IPS DF 4.7 (cell line): ENCODE results near the gene EML2.
A peak's percentile ranks its signal among the peaks of the same experiment; 100 is the strongest.
"Not testable (repeated sequence)": the region's sequence is repeated elsewhere in the genome, so short reads cannot be mapped to it uniquely, and the experiment has no call there.

Experiments
- DNase-seq: peaks from one replicate; pipeline ENCODE4 v3.0.0-alpha.2; 2013; ENCODE audit warnings: low spot score; ENCODE audit errors: extremely low read depth

Gene EML2, protein sequence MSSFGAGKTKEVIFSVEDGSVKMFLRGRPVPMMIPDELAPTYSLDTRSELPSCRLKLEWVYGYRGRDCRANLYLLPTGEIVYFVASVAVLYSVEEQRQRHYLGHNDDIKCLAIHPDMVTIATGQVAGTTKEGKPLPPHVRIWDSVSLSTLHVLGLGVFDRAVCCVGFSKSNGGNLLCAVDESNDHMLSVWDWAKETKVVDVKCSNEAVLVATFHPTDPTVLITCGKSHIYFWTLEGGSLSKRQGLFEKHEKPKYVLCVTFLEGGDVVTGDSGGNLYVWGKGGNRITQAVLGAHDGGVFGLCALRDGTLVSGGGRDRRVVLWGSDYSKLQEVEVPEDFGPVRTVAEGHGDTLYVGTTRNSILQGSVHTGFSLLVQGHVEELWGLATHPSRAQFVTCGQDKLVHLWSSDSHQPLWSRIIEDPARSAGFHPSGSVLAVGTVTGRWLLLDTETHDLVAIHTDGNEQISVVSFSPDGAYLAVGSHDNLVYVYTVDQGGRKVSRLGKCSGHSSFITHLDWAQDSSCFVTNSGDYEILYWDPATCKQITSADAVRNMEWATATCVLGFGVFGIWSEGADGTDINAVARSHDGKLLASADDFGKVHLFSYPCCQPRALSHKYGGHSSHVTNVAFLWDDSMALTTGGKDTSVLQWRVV

DNA sequence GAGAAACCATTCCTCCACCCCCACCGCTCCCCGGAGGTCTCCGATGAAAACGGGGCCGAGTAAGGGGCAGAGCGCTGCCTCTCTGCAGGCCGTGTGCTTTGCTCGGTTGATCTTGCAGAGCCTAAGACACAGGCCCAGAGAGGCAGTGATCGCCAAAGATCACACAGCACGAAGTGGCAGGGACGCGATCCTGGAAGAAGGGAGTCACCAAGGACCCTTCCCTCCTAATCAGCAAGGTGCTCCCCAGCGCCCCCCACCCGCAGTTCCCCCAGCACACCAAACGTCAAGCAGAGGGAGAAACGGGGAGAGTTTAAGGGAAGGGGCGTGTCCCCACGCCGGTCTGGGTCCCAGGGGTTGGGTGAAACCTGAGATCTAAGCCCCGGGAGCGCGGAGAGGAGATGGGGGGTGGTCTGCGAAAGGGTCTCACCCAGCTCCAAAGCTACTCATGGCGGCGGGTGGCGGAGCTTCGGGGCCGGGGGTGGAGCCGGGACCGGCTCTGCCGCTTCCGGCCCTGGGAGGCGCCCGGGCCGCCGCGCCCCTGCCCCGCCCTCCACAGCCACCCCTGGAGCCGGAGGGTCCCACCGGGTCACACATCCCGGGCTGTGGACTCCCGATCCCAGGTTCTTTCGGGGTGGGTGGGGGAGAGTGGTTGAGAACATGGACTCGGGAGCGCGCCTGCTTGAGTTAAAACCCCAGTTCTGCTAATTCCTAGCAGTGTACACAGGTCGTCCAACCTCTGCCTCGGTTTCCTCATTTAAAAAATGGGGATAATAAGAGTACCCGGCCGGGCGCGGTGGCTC, at the start of gene EML2:
Gene EML2, minus strand, starts transcription at position 468 of the 800 bp plus-strand sequence. Its CDS starts 21 bp downstream, at position 447.
- DNase-seq: no peak

DNA sequence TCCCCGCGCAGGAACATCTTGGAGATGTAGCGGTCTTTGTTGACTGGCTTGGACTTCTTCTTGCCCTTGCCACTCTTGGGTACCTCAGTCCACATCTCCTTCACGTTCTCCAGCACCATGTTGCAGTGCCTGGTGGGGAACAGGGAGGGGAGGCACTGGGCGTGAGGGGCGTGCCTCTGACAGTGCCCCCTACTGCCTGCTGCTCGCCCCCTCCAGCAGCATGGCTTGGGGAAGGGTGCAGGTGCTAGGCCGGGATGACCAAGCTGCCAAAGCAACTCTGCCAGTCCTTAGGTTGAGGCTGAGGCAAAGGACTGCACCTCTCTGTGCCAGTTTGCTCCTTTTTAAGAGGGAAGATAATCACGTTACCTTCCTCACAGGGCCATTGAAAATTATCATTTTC, 48.4 kb upstream of the EML2 start:
- DNase-seq: no peak

DNA sequence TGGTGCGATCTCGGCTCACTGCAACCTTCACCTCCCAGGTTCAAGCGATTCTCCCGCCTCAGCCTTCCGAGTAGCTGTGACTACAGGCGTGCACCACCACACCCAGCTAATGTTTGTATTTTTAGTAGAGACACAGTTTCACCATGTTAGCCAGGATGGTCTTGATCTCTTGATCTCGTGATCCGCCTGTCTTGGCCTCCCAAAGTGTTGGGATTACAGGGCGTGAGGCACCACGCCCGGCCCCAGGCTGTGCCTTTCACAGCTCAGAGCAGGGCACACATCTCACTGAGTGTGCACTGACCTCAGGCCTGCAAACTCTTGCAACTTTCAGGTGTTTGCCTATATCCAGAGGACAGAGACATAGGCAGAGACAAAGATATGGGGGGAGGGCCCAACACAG, 45.8 kb upstream of the EML2 start:
- not testable (repeated sequence) for DNase-seq

DNA sequence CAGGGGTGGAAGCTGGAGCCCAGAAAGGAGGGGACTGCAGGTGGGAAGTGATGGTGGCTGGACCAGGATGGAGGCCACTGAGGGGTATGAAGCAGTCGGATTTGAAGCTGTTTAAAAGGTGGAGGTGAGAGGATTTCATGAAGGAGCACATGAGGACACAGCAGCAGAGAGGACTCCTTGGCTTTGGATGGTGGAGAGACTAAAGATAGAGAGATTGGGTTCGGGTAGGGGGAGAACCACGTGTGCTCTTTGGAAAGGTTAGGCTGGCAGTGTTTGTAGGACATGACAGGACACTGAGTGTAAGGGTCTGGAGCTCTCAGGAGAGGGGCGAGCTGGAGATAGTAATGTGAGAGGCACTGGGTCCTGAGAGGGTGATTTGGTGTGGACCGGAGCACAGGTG, 43.7 kb upstream of the EML2 start:
- DNase-seq: no peak

DNA sequence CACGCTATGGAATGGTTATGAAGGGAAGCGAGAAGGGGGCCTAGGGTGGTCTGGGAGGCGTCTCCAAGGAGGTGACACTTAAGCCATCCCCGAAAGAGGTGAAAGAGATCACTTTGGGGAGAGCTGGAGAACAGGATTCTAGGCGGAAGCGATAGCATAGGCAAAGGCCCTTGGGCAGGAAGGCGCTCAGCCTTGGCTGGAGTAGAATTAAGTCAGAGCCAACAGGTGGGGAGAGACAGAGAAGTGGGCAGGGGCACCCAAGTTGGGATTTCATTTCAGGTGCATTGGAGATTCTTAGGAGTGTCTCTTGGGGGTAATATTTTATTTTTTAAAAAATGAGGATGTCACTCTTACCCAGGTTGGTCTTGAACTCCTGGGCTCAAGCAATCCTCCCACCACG, 42.9 kb upstream of the EML2 start:
- DNase-seq: no peak

DNA sequence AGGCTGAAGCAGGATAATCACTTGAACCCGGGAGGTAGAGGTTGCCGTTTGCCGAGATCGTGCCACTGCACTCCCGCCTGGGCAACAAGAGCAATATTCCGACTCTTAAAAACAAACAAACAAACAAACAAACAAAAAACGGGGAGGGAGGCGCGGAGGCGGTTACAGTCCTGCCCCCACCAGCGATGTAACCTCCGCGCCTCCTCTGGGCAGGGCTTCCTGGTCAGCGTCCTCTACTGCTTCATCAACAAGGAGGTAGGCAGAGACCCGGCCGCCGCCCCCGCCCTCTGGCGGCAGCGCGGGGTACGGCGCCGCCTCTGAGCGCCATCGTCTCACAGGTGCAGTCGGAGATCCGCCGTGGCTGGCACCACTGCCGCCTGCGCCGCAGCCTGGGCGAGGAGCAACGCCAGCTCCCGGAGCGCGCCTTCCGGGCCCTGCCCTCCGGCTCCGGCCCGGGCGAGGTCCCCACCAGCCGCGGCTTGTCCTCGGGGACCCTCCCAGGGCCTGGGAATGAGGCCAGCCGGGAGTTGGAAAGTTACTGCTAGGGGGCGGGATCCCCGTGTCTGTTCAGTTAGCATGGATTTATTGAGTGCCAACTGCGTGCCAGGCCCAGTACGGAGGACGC, 42.3 kb upstream of the EML2 start:
- DNase-seq: no peak

DNA sequence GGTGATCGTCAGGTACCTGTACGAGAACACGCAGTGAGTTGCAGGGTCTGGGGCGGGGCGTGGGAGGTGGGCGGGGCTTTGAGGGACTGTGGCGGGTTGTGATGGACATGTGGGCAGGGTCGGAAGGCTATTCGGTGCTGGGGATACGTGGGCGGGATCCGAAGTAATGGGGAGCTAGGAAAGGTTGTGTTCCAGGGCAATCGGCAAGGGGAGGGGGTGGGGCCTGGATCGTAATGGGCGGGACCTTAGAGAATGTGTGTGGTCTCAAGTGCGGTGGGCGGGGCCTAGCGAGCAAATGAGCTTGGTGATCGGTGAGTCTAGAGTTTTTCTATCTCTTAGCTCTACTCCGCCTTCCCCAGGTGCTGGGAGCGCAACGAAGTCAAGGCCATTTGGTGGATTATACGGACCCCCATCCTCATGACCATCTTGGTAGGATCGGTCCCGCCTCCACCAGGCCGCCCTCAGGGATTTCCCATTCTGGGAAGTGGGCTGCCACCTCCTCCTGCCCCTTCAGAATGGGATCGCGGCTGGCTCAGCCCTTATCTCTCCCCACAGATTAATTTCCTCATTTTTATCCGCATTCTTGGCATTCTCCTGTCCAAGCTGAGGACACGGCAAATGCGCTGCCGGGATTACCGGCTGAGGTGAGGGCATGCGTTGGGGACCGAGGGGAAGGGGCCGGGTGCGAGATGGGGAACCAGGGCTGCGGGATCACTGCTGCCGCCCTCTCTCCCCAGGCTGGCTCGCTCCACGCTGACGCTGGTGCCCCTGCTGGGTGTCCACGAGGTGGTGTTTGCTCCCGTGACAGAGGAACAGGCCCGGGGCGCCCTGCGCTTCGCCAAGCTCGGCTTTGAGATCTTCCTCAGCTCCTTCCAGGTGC, 38.4 kb upstream of the EML2 start:
- peak; percentile 98 for DNase-seq

DNA sequence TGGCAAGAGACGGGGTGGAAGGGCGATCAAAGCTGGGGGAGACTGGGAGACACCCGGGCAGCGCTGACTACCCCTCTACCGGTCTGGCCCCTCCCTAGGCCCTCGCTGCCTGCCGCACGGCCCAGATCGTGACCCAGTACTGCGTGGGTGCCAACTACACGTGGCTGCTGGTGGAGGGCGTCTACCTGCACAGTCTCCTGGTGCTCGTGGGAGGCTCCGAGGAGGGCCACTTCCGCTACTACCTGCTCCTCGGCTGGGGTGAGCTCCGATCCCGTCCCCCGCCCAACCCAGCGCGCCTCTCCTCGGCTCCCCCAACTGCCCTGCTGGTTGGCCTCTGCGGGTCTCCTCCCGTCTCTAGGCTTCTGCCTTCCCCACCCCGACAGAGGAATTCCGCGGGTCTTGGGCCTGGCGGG, 37.7 kb upstream of the EML2 start:
- DNase-seq: no peak

DNA sequence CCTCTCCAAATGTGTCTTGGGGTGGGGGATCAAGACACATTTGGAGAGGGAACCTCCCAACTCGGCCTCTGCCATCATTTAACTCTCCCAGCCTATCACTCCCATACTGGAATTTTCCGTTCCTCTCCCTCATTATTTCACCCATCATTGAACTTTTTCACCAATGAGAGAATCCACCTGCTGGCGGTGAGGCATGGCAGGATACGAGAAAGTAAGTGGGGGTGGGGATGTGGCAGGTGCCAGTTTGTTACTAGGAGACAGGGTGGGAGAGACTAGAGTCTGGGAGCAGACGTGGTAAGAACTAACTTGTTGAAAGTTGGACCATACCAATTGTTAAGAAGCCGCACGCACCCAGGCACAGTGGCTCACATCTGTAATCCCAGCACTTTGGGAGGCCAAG, 35.7 kb upstream of the EML2 start:
- DNase-seq: no peak

DNA sequence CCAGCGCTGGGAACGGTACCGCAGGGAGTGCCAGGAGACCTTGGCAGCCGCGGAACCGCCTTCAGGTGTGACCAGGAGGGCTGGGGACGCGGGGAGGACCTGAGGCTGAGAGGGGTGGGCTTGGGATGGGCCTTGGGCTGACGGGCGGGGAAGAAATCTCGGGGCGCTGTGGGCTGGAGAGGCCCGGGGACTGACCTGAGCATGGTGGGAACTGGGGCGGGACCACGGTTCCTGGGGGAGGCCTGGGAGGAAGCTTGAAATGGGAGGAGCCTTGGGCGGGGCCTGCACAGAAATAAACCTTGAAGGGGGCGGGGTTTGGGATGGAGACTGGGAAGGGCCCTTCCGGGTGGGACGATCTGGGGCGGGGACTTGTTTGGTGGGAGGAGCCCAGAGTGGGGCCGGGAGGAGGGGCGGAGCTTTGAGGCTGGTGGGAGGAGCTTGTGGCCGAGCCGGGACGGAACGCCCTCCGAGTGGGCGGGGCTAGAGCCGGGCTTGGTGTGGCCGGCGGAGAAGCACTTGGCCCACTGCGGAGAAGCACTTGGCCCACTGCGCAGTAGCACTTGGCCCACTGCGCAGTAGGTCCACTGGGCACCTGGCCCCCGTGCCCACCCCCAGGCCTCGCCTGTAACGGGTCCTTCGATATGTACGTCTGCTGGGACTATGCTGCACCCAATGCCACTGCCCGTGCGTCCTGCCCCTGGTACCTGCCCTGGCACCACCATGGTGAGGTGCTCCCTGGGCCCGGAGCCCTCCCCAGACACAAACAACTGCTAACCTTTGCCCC, 31.7 kb upstream of the EML2 start:
- DNase-seq: no peak

DNA sequence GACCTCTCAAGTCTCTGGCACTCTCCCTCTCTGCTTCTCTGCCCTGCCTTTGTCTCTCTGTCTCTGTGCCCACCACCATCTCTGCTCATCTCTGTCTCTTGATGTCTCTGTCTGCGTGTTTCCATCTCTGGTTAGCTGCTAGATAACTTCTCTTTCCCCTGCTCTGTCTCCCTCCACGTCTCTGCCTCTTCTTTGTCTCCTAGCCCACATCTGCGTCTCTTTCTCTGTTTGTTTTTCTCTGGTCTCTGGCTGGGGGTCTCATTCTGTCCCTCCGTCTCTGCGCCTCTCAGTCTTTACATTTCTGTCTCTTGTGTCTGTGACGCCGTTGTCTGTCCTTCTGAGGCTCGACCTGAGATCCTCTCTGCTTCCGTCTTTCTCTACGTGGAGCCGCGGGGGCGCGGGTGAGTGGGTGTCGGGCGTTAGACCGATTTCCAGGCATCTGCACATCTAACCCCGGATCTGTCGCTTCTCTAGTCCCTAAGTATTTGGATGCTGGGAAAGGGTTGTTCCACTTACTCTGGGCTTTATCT, 29.2 kb upstream of the EML2 start:
- DNase-seq: no peak

DNA sequence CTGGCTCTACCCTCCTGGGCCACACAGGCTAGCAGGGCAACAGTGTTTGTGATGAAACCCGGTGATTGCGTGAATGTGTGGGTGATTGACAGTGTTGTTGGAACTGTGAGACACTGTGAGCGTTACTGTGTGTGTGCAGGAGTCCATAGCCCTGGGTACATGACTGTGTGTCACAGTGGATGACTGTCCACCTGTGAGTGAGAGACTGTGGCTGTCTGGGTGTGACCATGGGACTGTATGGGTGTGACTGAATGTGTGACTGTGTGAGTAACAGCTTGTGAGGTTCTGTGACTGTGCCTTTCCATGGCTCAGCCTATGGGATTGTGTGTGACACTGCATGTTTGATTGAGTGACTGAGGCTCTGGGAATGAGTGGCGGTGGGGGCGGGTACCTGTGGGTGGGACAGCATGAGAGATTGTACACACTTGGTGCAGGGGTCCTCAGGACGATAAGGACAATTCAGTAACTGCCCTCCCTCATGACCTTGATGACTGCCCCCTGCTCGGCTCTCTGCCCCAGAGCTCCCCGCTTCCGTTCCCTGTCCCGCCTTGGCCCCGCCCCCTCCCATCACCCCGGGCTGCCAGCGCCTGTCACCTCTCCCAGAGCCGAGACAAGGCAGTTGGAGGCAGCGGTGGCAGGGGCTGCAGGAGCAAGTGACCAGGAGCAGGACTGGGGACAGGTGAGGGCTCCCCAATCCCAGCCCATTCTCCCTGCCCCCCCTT, 28.6 kb upstream of the EML2 start, which contains the start of gene GIPR:
Gene GIPR, plus strand, starts transcription at position 602 of the 722 bp plus-strand sequence. CDS start 1,300 bp downstream, outside the sequence.
- no peak for DNase-seq

DNA sequence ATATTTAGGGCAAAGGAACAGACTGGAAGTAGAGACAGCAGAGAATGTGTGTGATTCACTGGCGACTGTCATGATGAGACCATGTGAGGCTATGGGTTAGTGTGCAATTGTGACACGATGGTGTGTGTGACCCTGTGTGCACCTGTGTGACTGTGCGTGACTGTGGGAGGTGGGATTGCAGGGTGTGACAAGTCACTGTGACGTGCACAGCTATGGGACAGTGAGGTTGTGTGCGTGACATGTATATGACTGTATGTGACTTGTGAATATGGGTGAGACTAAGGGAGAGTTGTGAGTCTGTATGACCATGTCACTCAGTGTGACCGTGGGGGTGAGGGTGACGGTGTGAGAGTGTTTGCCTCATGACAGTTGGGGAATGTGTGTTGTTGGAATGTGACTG, 25.4 kb upstream of the EML2 start:
- DNase-seq: no peak

DNA sequence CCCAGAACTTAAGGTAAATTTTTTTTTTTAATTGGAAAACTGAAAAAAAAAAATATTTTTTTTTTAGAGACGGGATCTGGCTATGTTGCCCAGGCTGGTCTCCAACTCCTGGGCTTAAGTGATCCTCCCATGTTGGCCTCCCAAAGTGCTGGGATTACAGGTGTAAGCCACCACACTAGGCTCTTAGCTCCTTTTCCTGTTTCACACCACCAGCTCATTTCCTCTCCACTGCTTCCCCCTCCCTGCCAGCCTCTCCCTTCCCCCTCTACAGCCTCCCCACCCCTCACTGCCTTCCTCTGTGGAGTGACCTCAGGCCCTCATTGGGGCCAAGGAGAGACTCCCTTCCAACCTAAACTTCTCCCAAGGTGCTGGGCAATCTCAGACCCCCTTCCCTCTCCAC, 24.6 kb upstream of the EML2 start:
- no peak for DNase-seq

DNA sequence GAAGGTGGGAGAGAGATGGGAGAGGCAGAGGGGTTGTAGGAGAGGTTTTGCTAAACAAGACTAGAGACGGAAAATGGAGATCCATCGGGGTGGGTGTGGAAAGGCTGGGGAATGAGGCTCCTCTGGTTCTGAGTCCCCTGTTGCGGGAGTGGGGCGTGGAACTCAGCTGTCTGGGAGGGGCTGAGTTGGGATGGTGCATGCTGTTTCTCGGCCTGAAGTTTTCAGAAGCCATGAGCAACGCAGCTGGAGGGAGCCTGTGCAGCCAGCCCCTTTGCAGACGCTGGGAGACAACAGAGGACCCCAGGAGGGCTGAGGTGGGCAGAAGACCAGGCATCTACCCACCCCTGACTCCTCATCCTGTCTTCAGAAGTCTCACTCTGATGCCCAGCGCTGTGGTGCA, 21.4 kb upstream of the EML2 start:
- DNase-seq: no peak

DNA sequence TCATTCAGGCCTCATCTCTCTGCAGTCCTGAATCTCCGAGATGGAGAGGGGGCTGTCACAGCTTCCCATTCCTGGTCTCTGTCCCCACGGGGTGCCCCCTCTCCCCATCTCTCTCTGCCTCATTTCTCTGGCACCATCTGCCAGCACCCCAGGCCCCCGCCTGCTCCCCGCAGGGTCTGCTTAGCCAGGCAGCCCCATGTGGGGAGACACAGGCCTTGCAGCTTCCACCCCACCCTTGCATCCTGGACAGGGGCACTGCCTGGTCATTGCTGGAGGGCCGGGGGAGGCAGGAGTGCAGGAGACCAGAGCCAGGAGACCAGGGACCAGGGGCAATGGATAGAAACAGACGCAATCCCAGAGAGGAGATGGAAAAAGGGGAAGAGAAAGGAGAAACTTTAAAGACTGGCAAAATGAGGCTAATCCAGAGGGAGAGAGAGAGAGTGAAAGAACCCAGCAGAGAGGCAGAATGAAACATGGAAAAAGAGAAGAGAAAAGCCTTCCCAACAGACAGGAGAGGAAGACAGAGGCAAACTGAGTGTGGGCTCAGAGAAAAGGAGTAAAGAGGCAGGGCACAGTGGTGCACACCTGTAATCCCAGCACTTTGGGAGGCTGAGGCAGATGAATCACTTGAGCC, 20.0 kb upstream of the EML2 start:
- no peak for DNase-seq

DNA sequence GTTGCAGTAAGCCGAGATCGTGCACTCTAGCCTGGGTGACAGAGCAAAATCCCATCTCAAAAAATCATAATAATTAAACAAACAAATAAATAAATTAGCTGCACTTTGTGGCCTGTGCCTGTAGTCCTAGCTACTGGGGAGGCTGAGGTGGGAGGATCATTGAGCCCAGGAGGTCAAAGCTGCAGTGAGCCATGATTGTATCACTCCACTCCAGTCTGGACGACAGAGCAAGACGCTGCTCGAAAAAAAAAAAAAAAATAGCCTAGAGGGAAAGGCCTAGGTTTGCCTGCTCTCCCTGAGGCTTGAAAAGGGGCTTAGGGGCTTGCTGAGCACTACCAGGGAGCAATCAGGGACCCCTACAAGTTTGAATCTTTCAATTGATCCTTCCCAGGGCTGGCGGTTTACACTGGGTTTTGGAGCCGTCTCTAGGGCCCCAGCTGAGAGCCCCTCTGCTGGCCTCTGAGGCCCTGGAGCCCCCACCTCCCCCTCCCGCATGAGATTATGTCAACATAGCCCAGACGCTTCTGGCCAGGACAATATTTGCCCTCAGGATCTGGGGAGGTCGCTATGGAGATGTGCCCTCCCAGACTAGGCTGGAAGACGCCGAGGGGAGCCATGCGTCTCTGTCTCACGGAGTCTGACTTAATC, 18.4 kb upstream of the EML2 start:
- DNase-seq: no peak

DNA sequence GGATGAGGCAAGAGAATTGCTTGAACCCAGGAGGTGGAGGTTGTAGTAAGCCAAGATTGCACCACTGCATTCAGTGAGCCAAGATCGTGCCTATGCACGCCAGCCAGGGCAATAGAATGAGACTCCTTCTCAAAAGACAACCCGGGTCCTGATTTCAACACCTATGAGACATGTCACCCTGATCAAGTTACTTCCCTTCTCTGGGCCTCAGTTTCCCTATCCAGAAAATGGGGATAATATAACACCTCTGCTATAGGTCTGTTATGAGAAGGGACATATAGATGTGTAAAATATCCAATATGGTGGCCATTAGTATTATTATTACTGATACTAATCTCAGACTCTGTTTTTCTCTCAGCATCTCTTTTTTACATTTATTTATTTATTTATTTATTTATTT, 15.9 kb upstream of the EML2 start:
- no peak for DNase-seq
